SH-SY5Y (cell line): Measurements from ENCODE around the gene KIAA1217.

Experiments used
- GATA2 ChIP-seq: IDR thresholded peaks from 2 replicates; pipeline ENCODE4 v1.6.1; 2011; ENCODE audit warnings: mild to moderate bottlenecking, low read depth, low read length
- GATA3 ChIP-seq: IDR thresholded peaks from 2 replicates; pipeline ENCODE4 v1.6.1; 2011; ENCODE audit warnings: low read depth, mild to moderate bottlenecking, low read length, moderate library complexity

DNA sequence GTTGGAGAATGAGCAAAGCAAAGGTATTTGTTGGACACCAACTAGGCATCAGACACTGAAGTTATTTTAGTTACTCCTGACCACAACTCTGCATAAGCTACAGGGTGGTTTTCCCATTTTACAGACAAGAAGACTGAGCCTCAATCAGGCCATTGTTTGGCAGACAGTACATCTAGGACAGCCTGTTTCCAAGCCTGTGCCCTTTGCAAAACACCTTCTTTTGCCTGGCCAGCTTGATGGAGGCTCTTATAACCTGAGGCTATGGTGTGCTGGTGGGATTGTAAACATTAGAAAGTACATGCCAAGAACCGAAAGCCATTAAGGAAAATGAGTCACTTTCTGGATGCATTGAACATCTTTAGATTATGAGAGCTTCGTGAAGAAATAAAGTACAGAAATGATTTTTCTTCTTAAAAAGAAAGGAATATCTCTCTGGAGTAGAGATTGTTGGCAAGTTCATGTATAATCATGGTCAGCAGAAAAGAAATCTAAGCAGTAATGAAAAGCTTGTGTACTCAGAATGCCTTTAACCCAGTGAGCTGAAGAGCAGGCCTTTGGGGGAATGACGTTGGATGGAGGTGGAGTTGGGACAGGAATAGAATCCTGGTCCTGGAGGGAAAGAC is 140.6 kb downstream of the KIAA1217 start:
- TF ChIP-seq GATA3 (no peak), GATA2 (no peak)
